Fibroblast of lung (primary cell): ENCODE data around the gene RINL.

ENCODE experiments used
- CTCF ChIP-seq, 2 donors: IDR thresholded peaks in 1 of 2; conservative IDR thresholded peaks in 1 of 2; 1 replicate in 1 of 2; 2 replicates in 1 of 2; pipeline ENCODE4 v1.5.1; 2011 to 2012; ENCODE audit warnings: low read length in 2 of 2, control low read depth in 1 of 2, inconsistent platforms in 1 of 2, low read depth in 1 of 2, mild to moderate bottlenecking in 1 of 2
- EZH2 ChIP-seq: IDR thresholded peaks from 2 replicates; pipeline ENCODE4 v1.5.1; 2012; ENCODE audit warnings: low read length, control low read depth, mild to moderate bottlenecking; ENCODE audit errors: missing control alignments

GRCh38 chr19:38836159-38836982, 41.7 kb downstream of the RINL start:
- TF ChIP-seq CTCF (conservative IDR thresholded peaks at IDR 0.05 in 1 of 2, IDR thresholded peaks at IDR 0.05 in 1 of 2; ENCODE audit: low read depth in 1 of 2, low read length in 2 of 2) (no peak), EZH2 (no peak)
